GM13976 (cell line): ENCODE measurements around the gene C20orf144.

ENCODE experiments used
- DNase-seq: peaks from one replicate; pipeline ENCODE4 v3.0.0; 2012; ENCODE audit warnings: low spot score
- in situ Hi-C: fragments of 300-500 bp; cut with MboI; formaldehyde crosslinking; loops from one replicate; pipeline ENCODE4 v1.12.0; 2022; ENCODE audit warnings: low sequenced_read_pairs, mixed read lengths, inconsistent platforms; ENCODE audit not compliant: unreplicated experiment
- TF ChIP-seq, protein P1 (sequence below): IDR thresholded peaks from 2 replicates; pipeline ENCODE4 v1.5.1; 2012; ENCODE audit warnings: borderline replicate concordance, mild to moderate bottlenecking; ENCODE audit not compliant: insufficient read depth; ENCODE audit errors: extremely low read depth, missing control alignments, control extremely low read depth

Gene C20orf144

DNA sequence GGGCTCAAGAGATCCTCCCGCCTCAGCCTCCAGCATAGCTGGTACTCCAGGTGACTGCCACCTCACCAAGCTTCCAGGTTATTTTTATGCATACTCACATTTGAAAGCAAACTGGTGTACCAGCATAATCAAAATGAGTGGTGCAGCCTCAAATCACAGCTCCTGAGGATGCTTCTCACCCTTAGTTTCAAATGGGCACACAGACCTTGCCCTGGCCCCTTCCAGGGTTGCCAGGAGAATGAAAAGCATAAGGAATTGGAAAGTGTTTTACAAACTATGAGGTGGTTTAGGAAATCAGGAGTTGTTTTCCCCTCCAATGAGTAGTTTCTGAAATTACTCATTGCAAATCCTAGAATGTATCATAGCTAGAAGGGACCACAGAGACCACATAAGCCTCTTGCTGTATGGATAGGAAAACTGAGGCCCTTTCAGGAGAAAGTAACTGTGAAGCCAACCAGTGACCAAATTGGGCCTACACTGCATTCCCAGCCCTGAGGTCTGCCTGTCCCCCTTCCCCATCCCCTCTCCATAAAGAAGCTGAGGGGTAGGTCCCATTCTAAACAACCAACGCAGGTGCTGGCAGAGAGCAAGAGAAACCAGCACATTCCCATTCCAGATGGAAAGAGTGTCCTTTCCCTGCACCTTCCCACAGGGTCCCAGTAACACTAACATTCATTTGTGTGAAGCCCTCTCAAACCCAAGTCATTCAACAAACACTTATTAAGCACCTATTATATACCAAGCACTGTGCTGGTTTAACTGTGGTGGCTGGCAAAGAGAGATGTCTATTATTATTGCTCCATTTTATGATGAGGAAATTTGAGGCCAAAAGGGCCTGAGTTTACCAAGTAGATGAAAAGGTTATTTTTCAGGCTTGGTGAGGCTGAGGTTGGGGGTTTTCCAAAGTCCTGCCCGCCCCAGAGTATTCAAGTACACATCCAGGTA, 26.1 kb downstream of the C20orf144 start:
- TF ChIP-seq, protein P1, sequence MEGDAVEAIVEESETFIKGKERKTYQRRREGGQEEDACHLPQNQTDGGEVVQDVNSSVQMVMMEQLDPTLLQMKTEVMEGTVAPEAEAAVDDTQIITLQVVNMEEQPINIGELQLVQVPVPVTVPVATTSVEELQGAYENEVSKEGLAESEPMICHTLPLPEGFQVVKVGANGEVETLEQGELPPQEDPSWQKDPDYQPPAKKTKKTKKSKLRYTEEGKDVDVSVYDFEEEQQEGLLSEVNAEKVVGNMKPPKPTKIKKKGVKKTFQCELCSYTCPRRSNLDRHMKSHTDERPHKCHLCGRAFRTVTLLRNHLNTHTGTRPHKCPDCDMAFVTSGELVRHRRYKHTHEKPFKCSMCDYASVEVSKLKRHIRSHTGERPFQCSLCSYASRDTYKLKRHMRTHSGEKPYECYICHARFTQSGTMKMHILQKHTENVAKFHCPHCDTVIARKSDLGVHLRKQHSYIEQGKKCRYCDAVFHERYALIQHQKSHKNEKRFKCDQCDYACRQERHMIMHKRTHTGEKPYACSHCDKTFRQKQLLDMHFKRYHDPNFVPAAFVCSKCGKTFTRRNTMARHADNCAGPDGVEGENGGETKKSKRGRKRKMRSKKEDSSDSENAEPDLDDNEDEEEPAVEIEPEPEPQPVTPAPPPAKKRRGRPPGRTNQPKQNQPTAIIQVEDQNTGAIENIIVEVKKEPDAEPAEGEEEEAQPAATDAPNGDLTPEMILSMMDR = no peak
- DNase-seq = no peak
- in situ Hi-C loops = no loop called here

DNA sequence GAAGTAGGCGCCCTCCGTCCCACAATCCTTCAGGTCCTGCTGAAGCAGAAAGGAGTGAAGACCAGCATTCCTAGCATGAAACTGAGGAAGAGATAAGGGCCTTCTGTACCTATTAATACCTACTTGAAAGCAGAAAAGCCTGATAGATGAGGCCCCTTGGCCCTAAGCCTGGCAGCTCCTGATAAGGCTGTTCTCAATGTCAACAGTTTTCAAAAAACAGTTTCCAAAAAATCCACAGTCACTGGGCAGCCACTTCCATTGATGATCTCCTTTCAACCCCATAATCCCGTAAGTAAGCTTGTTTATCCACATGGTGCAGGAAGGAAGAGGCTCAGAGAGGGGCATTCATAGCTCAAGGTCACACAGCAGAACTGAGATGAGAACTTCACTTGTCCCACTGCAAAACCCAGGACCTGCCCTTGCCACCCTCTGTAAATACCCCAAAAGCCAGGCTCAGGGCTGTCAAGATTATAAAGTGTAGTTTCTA, 26.9 kb downstream of the C20orf144 start:
- no peak for DNase-seq
- TF ChIP-seq, protein P1 = no peak
- in situ Hi-C loops = no loop called here

DNA sequence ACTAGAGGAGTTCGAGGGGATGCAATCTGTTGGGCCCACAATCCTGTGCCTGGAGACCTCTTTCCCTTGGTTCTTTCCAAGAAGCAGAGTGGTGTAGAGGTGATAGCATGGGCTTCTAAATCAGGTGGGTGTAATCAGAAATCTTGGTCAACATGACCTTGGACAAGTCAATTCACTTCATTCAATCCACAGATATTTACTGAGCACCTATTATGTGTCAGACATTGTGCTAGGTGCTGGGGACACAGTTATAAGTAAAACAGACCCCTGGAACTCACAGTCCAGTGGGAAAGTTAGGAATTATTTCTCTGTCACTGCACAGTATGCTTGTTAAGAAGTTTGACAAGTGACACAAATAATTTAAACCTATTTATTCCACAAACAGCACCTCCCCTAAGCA, 27.4 kb downstream of the C20orf144 start:
- no peak for DNase-seq
- TF ChIP-seq, protein P1 = no peak
- in situ Hi-C loops = no loop called here

DNA sequence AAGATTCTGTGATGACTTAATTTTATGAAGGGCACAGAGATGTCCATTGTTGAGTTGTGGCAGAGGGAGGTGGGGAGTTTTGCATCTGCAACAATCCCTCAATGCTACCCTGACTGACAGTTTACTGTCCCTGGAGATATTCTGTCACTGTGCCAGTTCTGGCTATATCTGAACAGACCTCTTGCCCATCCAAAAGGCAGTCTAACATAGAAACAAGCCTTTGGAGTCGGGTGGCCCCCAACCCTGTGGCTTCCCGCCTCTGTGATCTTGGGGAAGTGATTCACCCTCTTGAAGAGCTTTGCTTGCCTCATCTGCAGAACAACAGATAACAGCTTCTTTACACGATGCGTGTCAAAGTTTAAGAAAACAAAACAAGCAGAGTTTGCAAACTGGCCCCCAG, 27.8 kb downstream of the C20orf144 start:
- no peak for DNase-seq
- in situ Hi-C loops = no loop called here
- TF ChIP-seq, protein P1 = no peak

DNA sequence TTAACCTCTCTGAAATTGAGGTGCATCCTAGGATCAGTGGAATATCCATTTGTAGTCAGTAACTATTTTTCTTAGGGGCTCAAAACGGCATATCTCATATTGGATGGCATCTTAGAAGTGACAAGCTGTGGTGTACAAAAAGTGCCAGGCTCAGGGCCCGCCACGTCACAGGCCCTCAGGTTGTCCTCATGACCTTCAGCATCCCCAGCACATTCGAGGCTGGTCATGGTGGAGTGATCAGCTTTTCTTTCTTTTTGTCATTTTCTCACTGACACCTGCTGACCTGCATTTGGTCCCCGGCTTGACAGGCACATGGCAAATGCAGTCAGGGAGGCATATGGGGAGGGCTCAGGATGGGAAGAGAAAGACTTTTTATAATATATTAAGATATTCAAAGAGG, 31.2 kb downstream of the C20orf144 start:
- in situ Hi-C loops = no loop called here
- no peak for DNase-seq

DNA sequence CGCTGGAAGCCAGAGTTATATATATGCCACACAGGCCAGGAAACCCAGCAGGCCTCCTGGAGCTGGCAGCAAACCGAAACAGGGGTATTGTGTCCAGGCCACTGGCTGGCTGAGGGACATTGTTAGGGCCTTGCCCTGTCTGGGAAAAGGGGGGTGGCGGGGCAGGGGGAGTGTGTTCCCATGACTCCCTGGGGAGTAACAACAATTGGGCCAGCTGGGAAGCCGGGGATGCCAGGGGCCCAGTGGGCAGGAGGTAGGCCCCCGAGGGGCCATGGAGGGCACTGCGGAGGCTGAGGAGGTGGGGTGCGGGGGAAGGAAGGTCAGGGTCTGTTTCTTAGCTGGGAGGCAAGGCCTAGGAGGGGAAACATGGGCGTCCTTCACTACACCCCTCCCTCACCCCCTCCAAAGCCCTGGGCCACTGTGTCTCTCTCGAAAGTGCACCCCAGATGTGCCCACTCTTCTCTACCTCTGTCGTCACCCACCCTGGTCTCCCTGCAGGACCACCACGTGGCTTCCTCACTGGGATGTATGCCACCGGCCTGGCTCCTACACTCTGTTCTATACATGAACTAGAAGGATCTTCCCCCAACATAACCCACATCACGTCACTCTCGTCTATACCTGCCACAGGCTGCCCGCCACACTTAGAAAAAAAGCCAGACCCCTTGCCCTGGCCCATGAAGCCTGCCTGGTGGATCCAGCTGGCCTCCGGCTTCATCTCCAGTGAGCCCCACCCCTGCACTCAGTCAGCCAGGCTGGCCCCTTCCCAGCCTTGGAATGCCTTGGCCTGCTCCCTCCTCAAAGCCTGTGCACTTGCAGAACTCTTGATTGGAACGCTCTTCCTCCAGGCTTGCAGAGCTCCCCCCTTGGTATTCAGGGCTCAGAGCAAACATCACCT, 31.9 kb downstream of the C20orf144 start:
- in situ Hi-C loops = no loop called here
- DNase-seq = no peak
- TF ChIP-seq, protein P1 = no peak

More for the DNA sequence above, 31.2 kb downstream of the C20orf144 start:
- TF ChIP-seq, protein P1 = no peak
